ENCODE measurements around the gene SOX13.

DNA sequence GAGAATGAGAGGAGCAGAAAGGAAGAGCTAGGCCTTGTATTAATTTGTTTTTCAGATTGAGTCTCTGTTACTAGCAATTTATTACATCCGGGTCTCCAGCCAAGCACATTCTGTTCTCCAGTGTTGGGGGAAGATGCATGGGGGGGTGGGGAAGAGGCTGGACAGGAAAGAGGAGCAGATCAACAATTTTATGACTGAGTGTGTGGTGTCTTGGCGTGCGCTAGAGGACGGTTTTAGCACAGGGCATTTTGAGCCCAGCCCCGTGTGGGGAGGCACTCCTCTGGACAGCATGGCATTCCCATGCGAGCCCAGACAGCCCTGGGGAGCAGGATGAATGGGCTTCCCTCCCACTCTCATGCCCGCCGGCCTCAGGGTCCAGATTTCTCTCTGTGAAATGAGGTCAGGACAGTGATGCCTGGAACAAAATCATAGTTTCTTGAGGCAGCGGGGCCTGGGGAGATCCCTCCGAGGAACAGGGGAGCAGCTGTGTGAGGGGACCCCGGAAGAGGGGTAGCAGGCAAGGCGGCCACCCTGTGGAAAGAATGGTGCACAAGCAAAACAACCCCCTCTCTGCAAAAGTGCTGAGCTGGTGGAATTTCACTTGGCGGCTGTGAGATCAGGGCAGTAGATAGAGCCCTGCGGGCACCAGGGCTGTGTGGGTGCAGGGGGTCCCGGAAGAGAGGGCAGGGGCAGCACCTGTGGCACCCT, 16.3 kb downstream of the SOX13 start:
- TF ChIP-seq, protein P1, sequence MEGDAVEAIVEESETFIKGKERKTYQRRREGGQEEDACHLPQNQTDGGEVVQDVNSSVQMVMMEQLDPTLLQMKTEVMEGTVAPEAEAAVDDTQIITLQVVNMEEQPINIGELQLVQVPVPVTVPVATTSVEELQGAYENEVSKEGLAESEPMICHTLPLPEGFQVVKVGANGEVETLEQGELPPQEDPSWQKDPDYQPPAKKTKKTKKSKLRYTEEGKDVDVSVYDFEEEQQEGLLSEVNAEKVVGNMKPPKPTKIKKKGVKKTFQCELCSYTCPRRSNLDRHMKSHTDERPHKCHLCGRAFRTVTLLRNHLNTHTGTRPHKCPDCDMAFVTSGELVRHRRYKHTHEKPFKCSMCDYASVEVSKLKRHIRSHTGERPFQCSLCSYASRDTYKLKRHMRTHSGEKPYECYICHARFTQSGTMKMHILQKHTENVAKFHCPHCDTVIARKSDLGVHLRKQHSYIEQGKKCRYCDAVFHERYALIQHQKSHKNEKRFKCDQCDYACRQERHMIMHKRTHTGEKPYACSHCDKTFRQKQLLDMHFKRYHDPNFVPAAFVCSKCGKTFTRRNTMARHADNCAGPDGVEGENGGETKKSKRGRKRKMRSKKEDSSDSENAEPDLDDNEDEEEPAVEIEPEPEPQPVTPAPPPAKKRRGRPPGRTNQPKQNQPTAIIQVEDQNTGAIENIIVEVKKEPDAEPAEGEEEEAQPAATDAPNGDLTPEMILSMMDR (IDR thresholded peaks at IDR 0.05) = no peak
- TF ChIP-seq POLR2A (IDR thresholded peaks at IDR 0.05) = no peak
